MM.1S (cell line): ENCODE data around the gene CNOT10.

Source experiments
- DNase-seq: peaks from one replicate; pipeline ENCODE4 v3.0.0-alpha.2; 2015
- H2AFZ ChIP-seq: fragments of 300-600 bp; sonication (generic); 2 replicates; pipeline ENCODE4 v1.6.0; 2016; ENCODE audit warnings: antibody characterized with exemption, low read length
- H3F3A ChIP-seq: fragments of 300-600 bp; sonication (generic); 2 replicates; pipeline ENCODE4 v1.6.1; 2016; ENCODE audit warnings: mild to moderate bottlenecking, antibody characterized with exemption, low read length, moderate library complexity, mixed read lengths; ENCODE audit not compliant: insufficient read depth
- H3K27ac ChIP-seq: fragments of 300-600 bp; sonication (generic); 2 replicates; pipeline ENCODE4 v1.5.1; 2016; ENCODE audit warnings: mild to moderate bottlenecking, low read length
- H3K27me3 ChIP-seq: fragments of 300-600 bp; sonication (generic); replicated peaks from 2 replicates; pipeline ENCODE4 v1.6.0; 2016; ENCODE audit warnings: low read length; ENCODE audit not compliant: insufficient read depth
- H3K36me3 ChIP-seq: fragments of 300-600 bp; sonication (generic); replicated peaks from 2 replicates; pipeline ENCODE4 v1.6.1; 2016; ENCODE audit warnings: mild to moderate bottlenecking, low read length, mixed read lengths; ENCODE audit not compliant: insufficient read depth
- H3K4me1 ChIP-seq: fragments of 300-600 bp; sonication (generic); 2 replicates; pipeline ENCODE4 v1.6.1; 2016; ENCODE audit warnings: low read length, mixed read lengths
- H3K4me2 ChIP-seq: fragments of 300-600 bp; sonication (generic); 2 replicates; pipeline ENCODE4 v1.6.0; 2016; ENCODE audit warnings: low read depth, low read length
- H3K4me3 ChIP-seq: fragments of 300-600 bp; sonication (generic); 2 replicates; pipeline ENCODE4 v1.5.1; 2016; ENCODE audit warnings: low read length, mixed read lengths
- H3K79me2 ChIP-seq: fragments of 300-600 bp; sonication (generic); 2 replicates; pipeline ENCODE4 v1.6.1; 2016; ENCODE audit warnings: mixed run types, low read length, mixed read lengths
- H3K9ac ChIP-seq: fragments of 300-600 bp; sonication (generic); 2 replicates; pipeline ENCODE4 v1.6.1; 2016; ENCODE audit warnings: low read length, mixed read lengths
- H3K9me2 ChIP-seq: fragments of 300-600 bp; sonication (generic); replicated peaks from 2 replicates; pipeline ENCODE4 v1.6.1; 2016; ENCODE audit warnings: mild to moderate bottlenecking, low read length, mixed read lengths; ENCODE audit not compliant: insufficient read depth
- H3K9me3 ChIP-seq: fragments of 300-600 bp; sonication (generic); replicated peaks from 2 replicates; pipeline ENCODE4 v1.6.1; 2016; ENCODE audit warnings: mild to moderate bottlenecking, low read length, mixed read lengths; ENCODE audit not compliant: insufficient read depth
- H4K20me1 ChIP-seq: fragments of 300-600 bp; sonication (generic); 2 replicates; pipeline ENCODE4 v1.6.1; 2016; ENCODE audit warnings: mild to moderate bottlenecking, low read length, moderate library complexity, mixed read lengths; ENCODE audit not compliant: insufficient read depth
- CTCF ChIP-seq: fragments of 300-600 bp; sonication (generic); IDR thresholded peaks from 2 replicates; pipeline ENCODE4 v1.5.1; 2016; ENCODE audit warnings: antibody characterized with exemption, low read length, mixed read lengths
- EZH2 ChIP-seq: fragments of 300-600 bp; sonication (generic); optimal IDR thresholded peaks from 2 replicates; pipeline ENCODE3; 2017; ENCODE audit warnings: low read depth, mild to moderate bottlenecking, antibody characterized with exemption, low read length, mixed read lengths
- EZH2phosphoT487 ChIP-seq: fragments of 300-600 bp; sonication (generic); IDR thresholded peaks from 2 replicates; pipeline ENCODE4 v1.6.1; 2018; ENCODE audit warnings: antibody characterized with exemption, low read length

The CNOT10 gene

GRCh38 chr3:32691847-32692246, 6.9 kb downstream of the CNOT10 start:
- Histone ChIP-seq H3K79me2 (peaks cover 86% of the 10 kb centered on the region), H3K4me2 (no peak overlapping the region), H4K20me1 (no peaks in the 10 kb centered on the region), H3K9me2 (no peaks in the 10 kb centered on the region), H3K9ac (no peak overlapping the region), H3K9me3 (no peaks in the 10 kb centered on the region), H2AFZ (no peak overlapping the region), H3K27ac (no peak overlapping the region), H3F3A (no peaks in the 10 kb centered on the region), H3K27me3 (no peaks in the 10 kb centered on the region), H3K4me3 (no peak overlapping the region), H3K36me3 (no peaks in the 10 kb centered on the region), H3K4me1 (peaks cover under 1% of the 10 kb centered on the region; the same call in 1 of the 2 replicates)
- TF ChIP-seq EZH2phosphoT487 (no peak), EZH2 (no peak), CTCF (no peak)
- no peak for DNase-seq

GRCh38 chr3:32696523-32696922, 11.5 kb downstream of the CNOT10 start:
- TF ChIP-seq EZH2phosphoT487 (no peak), CTCF (no peak), EZH2 (no peak)
- Histone ChIP-seq H4K20me1 (no peaks in the 10 kb centered on the region; the same call in none of the 2 replicates), H3F3A (no peaks in the 10 kb centered on the region), H3K4me1 (no peaks in the 10 kb centered on the region), H3K9me2 (no peaks in the 10 kb centered on the region), H3K36me3 (no peaks in the 10 kb centered on the region), H3K79me2 (peaks cover 86% of the 10 kb centered on the region), H3K9me3 (no peaks in the 10 kb centered on the region), H3K9ac (no peak overlapping the region), H2AFZ (no peak overlapping the region), H3K4me2 (no peak overlapping the region), H3K4me3 (no peak overlapping the region), H3K27me3 (no peaks in the 10 kb centered on the region), H3K27ac (no peak overlapping the region)
- no peak for DNase-seq

- no peak overlapping the region for H3K9ac ChIP-seq
- peaks cover 80% of the 10 kb centered on the region for H3K79me2 ChIP-seq
- H3K4me2 ChIP-seq: no peak overlapping the region
- no peak for DNase-seq
- no peaks in the 10 kb centered on the region for H3K9me2 ChIP-seq
- no peak overlapping the region for H3K4me3 ChIP-seq
- no peaks in the 10 kb centered on the region for H3K27me3 ChIP-seq
- H4K20me1 ChIP-seq: no peaks in the 10 kb centered on the region; the same call in none of the 2 replicates
- H3K27ac ChIP-seq: no peak overlapping the region
- no peak for TF ChIP-seq CTCF
- no peak for TF ChIP-seq EZH2
- TF ChIP-seq EZH2phosphoT487: no peak
- H3K9me3 ChIP-seq: no peaks in the 10 kb centered on the region
- H2AFZ ChIP-seq: no peak overlapping the region
- H3K36me3 ChIP-seq: no peaks in the 10 kb centered on the region
- H3F3A ChIP-seq: no peaks in the 10 kb centered on the region
- peaks cover 4% of the 10 kb centered on the region for H3K4me1 ChIP-seq
Observed at GRCh38 chr3:32698506-32698905, 13.5 kb downstream of the CNOT10 start.
